HG03159 (cell line): ENCODE measurements around the gene UBE2G2.

Experiments used
- ATAC-seq: cut with Tn5 transposase; IDR thresholded peaks from one replicate; pipeline ENCODE4 v1.9.1; 2021; ENCODE audit warnings: mild to moderate bottlenecking, moderate library complexity; ENCODE audit not compliant: unreplicated experiment

Gene UBE2G2

GRCh38 chr21:44753357-44753756 is 48.3 kb downstream of the UBE2G2 start:
- no peak for ATAC-seq

GRCh38 chr21:44752671-44753235 is 48.9 kb downstream of the UBE2G2 start:
- no peak for ATAC-seq

GRCh38 chr21:44751799-44752636 is 49.6 kb downstream of the UBE2G2 start:
- no peak for ATAC-seq

DNA sequence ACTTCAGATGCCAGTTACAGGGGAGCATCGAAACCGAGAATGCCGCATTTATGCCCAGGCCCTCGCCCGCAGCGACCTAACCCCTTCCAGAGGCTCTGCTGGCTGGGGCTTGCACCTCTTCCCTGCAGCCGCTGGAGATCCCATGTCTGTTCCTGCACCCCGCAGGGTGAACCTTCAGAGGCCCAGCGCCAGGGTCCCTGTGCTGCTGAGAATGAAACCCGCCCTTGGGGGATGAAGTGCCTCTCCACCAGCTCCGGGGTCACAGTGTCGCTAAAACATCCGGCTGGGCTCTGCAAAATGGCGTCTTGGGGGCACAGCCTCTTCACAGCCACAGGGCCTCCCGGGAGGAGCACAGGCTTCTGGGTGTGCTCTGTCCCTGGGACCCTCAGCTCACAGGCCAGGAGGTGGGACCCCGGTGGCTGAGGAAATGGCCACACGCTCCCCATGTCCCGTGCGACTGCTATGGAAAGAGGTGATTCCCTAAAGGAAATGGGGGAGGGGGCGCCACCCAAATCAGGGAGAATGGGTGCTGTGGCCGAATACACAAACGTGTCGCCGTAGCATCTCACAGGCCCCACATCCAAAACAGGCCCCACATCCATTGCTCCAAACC is 50.3 kb downstream of the UBE2G2 start:
- no peak for ATAC-seq

GRCh38 chr21:44750675-44751025 is 51.0 kb downstream of the UBE2G2 start:
- no peak for ATAC-seq

DNA sequence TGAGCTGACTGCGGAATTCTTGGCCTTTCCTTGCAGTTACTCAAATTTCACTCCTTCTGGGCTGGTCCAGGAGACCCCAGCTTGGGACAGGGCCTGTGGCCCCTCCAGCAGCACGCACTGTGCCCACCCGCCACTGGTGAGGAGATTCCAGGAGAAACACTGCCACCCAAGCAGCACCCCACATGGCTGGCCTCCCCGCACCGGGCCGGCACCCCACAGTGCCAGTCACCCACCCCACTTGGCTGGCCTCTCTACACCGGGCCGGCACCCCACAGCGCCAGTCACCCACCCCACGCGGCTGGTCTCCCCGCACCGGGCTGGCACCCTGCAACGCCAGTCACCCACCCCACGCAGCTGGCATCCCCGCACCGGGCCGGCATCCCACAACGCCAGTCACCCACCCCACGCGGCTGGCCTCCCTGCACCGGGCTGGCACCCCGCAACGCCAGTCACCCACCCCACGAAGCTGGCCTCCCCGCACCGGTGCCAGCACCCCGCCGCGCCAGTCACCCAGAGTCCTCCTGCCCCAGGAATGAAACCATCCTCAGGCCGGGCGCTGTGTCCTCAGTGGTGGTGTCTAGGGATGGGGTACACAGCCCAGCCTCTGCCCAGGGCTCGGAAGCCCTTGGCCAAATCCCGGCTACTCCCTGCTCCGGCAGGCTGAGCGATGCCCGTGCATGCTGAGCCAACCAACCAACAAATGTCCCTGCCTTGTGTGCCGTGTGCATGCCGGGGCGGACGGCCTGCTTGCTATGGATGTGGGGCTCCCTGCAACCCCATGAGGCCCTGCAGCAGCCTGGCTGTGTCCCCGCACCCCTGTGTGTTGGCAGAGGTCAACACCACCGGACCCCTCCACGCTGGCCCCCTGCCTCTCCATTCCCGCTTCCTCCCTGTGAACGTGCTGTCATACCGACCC is 51.6 kb downstream of the UBE2G2 start:
- no peak for ATAC-seq

- ATAC-seq = no peak
Observed at GRCh38 chr21:44749116-44749758, 52.4 kb downstream of the UBE2G2 start.

DNA sequence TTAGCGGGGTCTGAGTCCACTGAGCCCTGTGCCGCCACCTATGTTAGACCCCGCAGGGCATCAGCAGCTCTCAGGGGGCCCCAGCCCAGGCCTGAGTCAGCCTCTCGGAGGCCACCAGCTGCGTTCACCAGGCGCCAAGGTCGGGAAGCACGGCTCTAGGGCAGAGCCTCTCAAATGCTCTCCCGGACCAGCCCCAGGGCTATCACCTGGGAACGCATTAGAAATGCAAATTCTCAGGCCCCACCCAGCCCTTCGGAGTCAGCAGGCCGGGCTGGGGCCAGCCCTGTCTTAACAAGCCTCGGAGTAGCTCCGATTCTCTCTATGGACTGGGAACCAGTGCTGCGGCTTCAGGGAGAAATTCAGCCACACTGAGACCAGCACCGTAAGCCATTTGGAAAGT is 53.0 kb downstream of the UBE2G2 start:
- ATAC-seq = no peak

GRCh38 chr21:44742418-44743153 is 59.0 kb downstream of the UBE2G2 start:
- ATAC-seq = no peak

DNA sequence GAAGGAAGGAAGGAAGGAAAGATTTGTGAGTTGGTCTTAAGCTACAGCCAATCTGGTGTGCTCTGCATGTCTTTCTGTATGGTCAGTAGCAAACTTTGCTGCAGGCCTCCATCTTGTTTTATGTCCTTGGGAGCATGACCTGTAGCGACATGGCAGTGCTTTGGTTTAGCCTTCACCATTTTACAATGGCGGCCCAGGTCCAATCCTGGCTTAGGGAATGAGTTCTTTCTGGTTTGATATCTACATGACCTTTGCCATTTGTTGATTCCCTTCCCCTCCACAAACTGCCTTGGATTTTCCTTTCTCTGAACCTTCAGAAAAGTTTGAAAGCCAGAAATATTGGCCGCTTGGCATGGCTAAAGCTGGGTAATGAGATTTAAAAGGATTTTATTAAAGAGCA is 59.7 kb downstream of the UBE2G2 start:
- ATAC-seq = no peak

- no peak for ATAC-seq
Observed at GRCh38 chr21:44740742-44741141, 60.9 kb downstream of the UBE2G2 start.

GRCh38 chr21:44739316-44739715 is 62.3 kb downstream of the UBE2G2 start:
- ATAC-seq = no peak

GRCh38 chr21:44738621-44739020 is 63.0 kb downstream of the UBE2G2 start:
- ATAC-seq = no peak

DNA sequence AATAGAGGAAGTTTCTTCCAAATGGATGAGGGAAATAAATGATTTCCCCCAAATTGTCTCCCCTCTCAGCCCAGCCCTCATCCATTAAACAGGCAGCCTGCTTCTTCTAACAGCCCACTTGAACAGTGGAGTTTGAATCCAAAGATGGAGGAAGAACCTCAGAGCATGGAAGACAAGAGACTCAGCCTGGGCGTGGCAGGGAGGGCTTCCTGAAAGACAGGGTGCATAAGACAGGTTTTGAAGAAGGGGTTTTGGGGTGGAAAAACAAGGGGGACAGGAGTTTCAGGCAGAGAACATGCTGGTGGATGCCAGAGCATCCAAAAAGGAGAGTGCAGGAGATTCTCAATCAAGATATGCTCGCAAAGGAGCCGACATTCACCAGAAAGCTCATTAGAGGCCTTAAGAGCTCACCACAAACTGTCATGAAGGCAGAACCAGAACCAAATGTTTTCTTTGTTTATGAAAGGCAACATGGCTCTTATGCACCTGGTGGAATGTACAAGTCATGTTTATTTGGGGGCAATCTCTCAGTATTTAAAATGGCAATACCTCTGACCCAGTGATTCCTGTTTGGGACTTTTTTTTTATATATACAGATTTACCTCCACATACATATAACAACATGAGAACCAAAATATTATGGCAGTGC is 63.8 kb downstream of the UBE2G2 start:
- ATAC-seq = no peak

- ATAC-seq = no peak
Observed at GRCh38 chr21:44736291-44737004, 65.2 kb downstream of the UBE2G2 start.

- no peak for ATAC-seq
Observed at GRCh38 chr21:44735821-44736220, 65.8 kb downstream of the UBE2G2 start.

DNA sequence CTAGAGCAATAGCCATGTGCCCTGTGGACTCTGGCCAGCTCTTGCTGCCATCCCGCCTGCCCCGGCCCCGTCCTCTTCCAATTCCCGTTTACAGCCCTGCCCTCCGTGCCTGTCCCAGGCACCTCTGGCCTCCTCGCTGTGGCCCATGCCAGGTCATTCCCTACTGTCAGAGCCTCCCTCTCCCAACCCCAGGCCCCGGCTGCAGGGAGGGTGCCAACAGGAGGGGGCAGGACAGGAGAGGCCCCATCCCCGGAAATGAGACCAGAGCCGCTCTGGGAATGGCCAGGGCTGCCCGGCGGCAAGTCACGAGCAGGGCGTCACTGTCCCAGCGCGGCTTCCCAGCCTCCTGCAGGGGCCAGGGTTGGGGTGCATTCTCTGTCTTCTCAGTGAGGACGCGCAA is 66.8 kb downstream of the UBE2G2 start:
- ATAC-seq = no peak

- no peak for ATAC-seq
Observed at GRCh38 chr21:44734026-44734745, 67.4 kb downstream of the UBE2G2 start.
